ENCODE measurements around the gene MT1G.
A peak's percentile ranks its signal among the peaks of the same experiment; 100 is the strongest.

The MT1G gene

GRCh38 chr16:56684926-56685590 is 17.2 kb upstream of the MT1G start:
- 88 to 95% methylated on average over 2 to 3 of the region's 4 CpGs for WGBS, 2 experiments (ENCODE audit: insufficient coverage in 2 of 2)
- Histone ChIP-seq H3K4me3 (ENCODE audit: extremely low read depth, insufficient read depth, low read length, poor library complexity, severe bottlenecking) (no peak overlapping the region), H3K9me3 (ENCODE audit: control insufficient read depth, low read length) (no peaks in the 10 kb centered on the region), H3K36me3 (ENCODE audit: control insufficient read depth, insufficient read depth, low read length) (no peaks in the 10 kb centered on the region), H3K27ac (ENCODE audit: low read depth, low read length, severe bottlenecking) (no peak overlapping the region), H3K4me1 (ENCODE audit: control insufficient read depth, insufficient read depth, low read length, poor library complexity, severe bottlenecking) (peaks cover 4% of the 10 kb centered on the region)

- 67 to 71% methylated on average over 1 to 2 of the region's 4 CpGs for WGBS, 2 experiments (ENCODE audit: insufficient coverage in 2 of 2)
- no peaks in the 10 kb centered on the region for H3K36me3 ChIP-seq (ENCODE audit: control insufficient read depth, insufficient read depth, low read length)
- H3K4me1 ChIP-seq (ENCODE audit: control insufficient read depth, insufficient read depth, low read length, poor library complexity, severe bottlenecking): peaks cover 4% of the 10 kb centered on the region
- H3K27ac ChIP-seq (ENCODE audit: low read depth, low read length, severe bottlenecking): no peak overlapping the region
- H3K9me3 ChIP-seq (ENCODE audit: control insufficient read depth, low read length): no peaks in the 10 kb centered on the region
- H3K4me3 ChIP-seq (ENCODE audit: extremely low read depth, insufficient read depth, low read length, poor library complexity, severe bottlenecking): no peak overlapping the region
Observed at GRCh38 chr16:56684256-56684925, 16.5 kb upstream of the MT1G start.

GRCh38 chr16:56683424-56684172 is 15.7 kb upstream of the MT1G start:
- Histone ChIP-seq H3K4me1 (ENCODE audit: control insufficient read depth, insufficient read depth, low read length, poor library complexity, severe bottlenecking) (peaks cover 4% of the 10 kb centered on the region), H3K4me3 (ENCODE audit: extremely low read depth, insufficient read depth, low read length, poor library complexity, severe bottlenecking) (no peak overlapping the region), H3K36me3 (ENCODE audit: control insufficient read depth, insufficient read depth, low read length) (no peaks in the 10 kb centered on the region), H3K27ac (ENCODE audit: low read depth, low read length, severe bottlenecking) (no peak overlapping the region), H3K9me3 (ENCODE audit: control insufficient read depth, low read length) (no peaks in the 10 kb centered on the region)
- WGBS, 2 experiments (ENCODE audit: insufficient coverage in 2 of 2): 72 to 77% methylated on average over 3 of the region's 5 CpGs

- no peak overlapping the region for H3K27ac ChIP-seq (ENCODE audit: low read depth, low read length, severe bottlenecking)
- 38% methylated on average over 2 to 3 of the region's 8 CpGs for WGBS, 2 experiments (ENCODE audit: insufficient coverage in 2 of 2)
Observed at GRCh38 chr16:56682703-56683397, 15.0 kb upstream of the MT1G start.

GRCh38 chr16:56681939-56682702 is 14.3 kb upstream of the MT1G start, which contains the start of gene MT1X:
Gene MT1X, plus strand, starts transcription at chr16:56682470. Its CDS starts 71 bp downstream, at chr16:56682541.
- 2 to 3% methylated on average over 37 to 42 of the region's 49 CpGs for WGBS, 2 experiments (ENCODE audit: insufficient coverage in 2 of 2)
- Histone ChIP-seq H3K4me1 (ENCODE audit: control insufficient read depth, insufficient read depth, low read length, poor library complexity, severe bottlenecking) (peaks cover 4% of the 10 kb centered on the region), H3K27ac (ENCODE audit: low read depth, low read length, severe bottlenecking) (no peak within 1 kb of the TSS), H3K4me3 (ENCODE audit: extremely low read depth, insufficient read depth, low read length, poor library complexity, severe bottlenecking) (peak within 1 kb of the TSS; percentile 35), H3K36me3 (ENCODE audit: control insufficient read depth, insufficient read depth, low read length) (no peaks in the 10 kb centered on the region), H3K9me3 (ENCODE audit: control insufficient read depth, low read length) (no peaks in the 10 kb centered on the region)

More at GRCh38 chr16:56682703-56683397, 15.0 kb upstream of the MT1G start:
- H3K4me3 ChIP-seq (ENCODE audit: extremely low read depth, insufficient read depth, low read length, poor library complexity, severe bottlenecking): peak overlapping the region; percentile 35
- H3K4me1 ChIP-seq (ENCODE audit: control insufficient read depth, insufficient read depth, low read length, poor library complexity, severe bottlenecking): peaks cover 4% of the 10 kb centered on the region
- no peaks in the 10 kb centered on the region for H3K36me3 ChIP-seq (ENCODE audit: control insufficient read depth, insufficient read depth, low read length)
- H3K9me3 ChIP-seq (ENCODE audit: control insufficient read depth, low read length): no peaks in the 10 kb centered on the region

- H3K36me3 ChIP-seq (ENCODE audit: control insufficient read depth, insufficient read depth, low read length): no peaks in the 10 kb centered on the region
- H3K9me3 ChIP-seq (ENCODE audit: control insufficient read depth, low read length): no peaks in the 10 kb centered on the region
- 73 to 89% methylated on average over 5 of the region's 6 CpGs for WGBS, 2 experiments (ENCODE audit: insufficient coverage in 2 of 2)
- H3K27ac ChIP-seq (ENCODE audit: low read depth, low read length, severe bottlenecking): no peak overlapping the region
- H3K4me3 ChIP-seq (ENCODE audit: extremely low read depth, insufficient read depth, low read length, poor library complexity, severe bottlenecking): no peak overlapping the region
- H3K4me1 ChIP-seq (ENCODE audit: control insufficient read depth, insufficient read depth, low read length, poor library complexity, severe bottlenecking): peaks cover 4% of the 10 kb centered on the region
Observed at GRCh38 chr16:56679818-56680217, 12.0 kb upstream of the MT1G start.

- Histone ChIP-seq H3K9me3 (ENCODE audit: control insufficient read depth, low read length) (no peaks in the 10 kb centered on the region), H3K27ac (ENCODE audit: low read depth, low read length, severe bottlenecking) (no peak overlapping the region), H3K4me1 (ENCODE audit: control insufficient read depth, insufficient read depth, low read length, poor library complexity, severe bottlenecking) (peaks cover 4% of the 10 kb centered on the region), H3K4me3 (ENCODE audit: extremely low read depth, insufficient read depth, low read length, poor library complexity, severe bottlenecking) (no peak overlapping the region), H3K36me3 (ENCODE audit: control insufficient read depth, insufficient read depth, low read length) (no peaks in the 10 kb centered on the region)
- 91 to 100% methylated on average over 1 of the region's 3 CpGs for WGBS, 2 experiments (ENCODE audit: insufficient coverage in 2 of 2)
Observed at GRCh38 chr16:56679078-56679730, 11.3 kb upstream of the MT1G start.

GRCh38 chr16:56677474-56677873 is 9.6 kb upstream of the MT1G start:
- Histone ChIP-seq H3K36me3 (ENCODE audit: control insufficient read depth, insufficient read depth, low read length) (no peaks in the 10 kb centered on the region), H3K27ac (ENCODE audit: low read depth, low read length, severe bottlenecking) (no peak overlapping the region), H3K4me1 (ENCODE audit: control insufficient read depth, insufficient read depth, low read length, poor library complexity, severe bottlenecking) (no peaks in the 10 kb centered on the region), H3K9me3 (ENCODE audit: control insufficient read depth, low read length) (no peaks in the 10 kb centered on the region), H3K4me3 (ENCODE audit: extremely low read depth, insufficient read depth, low read length, poor library complexity, severe bottlenecking) (no peak overlapping the region)
- WGBS, 2 experiments (ENCODE audit: insufficient coverage in 2 of 2): 90 to 100% methylated on average over 1 to 2 of the region's 3 CpGs

GRCh38 chr16:56675685-56676210 is 7.9 kb upstream of the MT1G start:
- H3K4me1 ChIP-seq (ENCODE audit: control insufficient read depth, insufficient read depth, low read length, poor library complexity, severe bottlenecking): no peaks in the 10 kb centered on the region
- H3K27ac ChIP-seq (ENCODE audit: low read depth, low read length, severe bottlenecking): no peak overlapping the region
- no peaks in the 10 kb centered on the region for H3K36me3 ChIP-seq (ENCODE audit: control insufficient read depth, insufficient read depth, low read length)
- 17 to 19% methylated on average over 15 to 27 of the region's 32 CpGs for WGBS, 2 experiments (ENCODE audit: insufficient coverage in 2 of 2)
- peak overlapping the region; percentile 3 for H3K4me3 ChIP-seq (ENCODE audit: extremely low read depth, insufficient read depth, low read length, poor library complexity, severe bottlenecking)
- H3K9me3 ChIP-seq (ENCODE audit: control insufficient read depth, low read length): no peaks in the 10 kb centered on the region

All from mesodermal cell (in vitro differentiated cells).